ENCODE results near the gene NRXN2.

Gene NRXN2

GRCh38 chr11:64753019-64753379, 30.0 kb upstream of the NRXN2 start:
- no peak for TF ChIP-seq FOXP2 (optimal IDR thresholded peaks at IDR 0.05; ENCODE audit: borderline replicate concordance, extremely low read depth, extremely low read length, insufficient read depth)
- TF ChIP-seq POLR2AphosphoS5 (IDR thresholded peaks at IDR 0.05; ENCODE audit: low read depth, low read length): no peak
- TF ChIP-seq REST (IDR thresholded peaks at IDR 0.05; ENCODE audit: insufficient read depth in 1 of 2, low read depth in 2 of 2, low read length in 2 of 2): no peak
- no peak for TF ChIP-seq TAF1 (IDR thresholded peaks at IDR 0.05; ENCODE audit: borderline replicate concordance, insufficient read depth, low read length)
- no peak for TF ChIP-seq SIN3A (IDR thresholded peaks at IDR 0.05; ENCODE audit: borderline replicate concordance, insufficient read depth, low read length)

GRCh38 chr11:64752175-64752970, 29.4 kb upstream of the NRXN2 start:
- TF ChIP-seq SIN3A (IDR thresholded peaks at IDR 0.05; ENCODE audit: borderline replicate concordance, insufficient read depth, low read length) (no peak), FOXP2 (optimal IDR thresholded peaks at IDR 0.05; ENCODE audit: borderline replicate concordance, extremely low read depth, extremely low read length, insufficient read depth) (no peak), REST (IDR thresholded peaks at IDR 0.05; ENCODE audit: insufficient read depth in 1 of 2, low read depth in 2 of 2, low read length in 2 of 2) (no peak)

DNA sequence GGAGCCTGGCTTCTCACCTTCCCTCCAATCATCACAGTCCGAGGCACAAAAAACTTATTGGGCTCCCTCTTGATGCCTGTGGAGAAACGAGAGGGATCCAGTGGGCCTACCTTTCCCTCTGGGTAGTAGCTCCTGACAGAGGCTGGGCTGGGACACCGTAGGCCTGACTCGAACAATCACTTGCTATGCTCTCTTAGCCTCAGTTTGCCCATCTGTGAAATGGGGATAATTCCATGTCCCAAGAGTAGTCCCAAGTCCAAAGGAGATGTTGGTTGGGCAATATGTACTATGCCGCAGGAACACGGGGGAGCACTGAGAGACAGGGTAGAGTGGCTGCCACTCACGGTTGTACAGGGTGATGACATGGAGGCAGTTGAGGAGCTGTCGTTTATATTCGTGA, 28.6 kb upstream of the NRXN2 start:
- TF ChIP-seq POLR2AphosphoS5 (IDR thresholded peaks at IDR 0.05; ENCODE audit: low read depth, low read length) (no peak), TAF1 (IDR thresholded peaks at IDR 0.05; ENCODE audit: borderline replicate concordance, insufficient read depth, low read length) (no peak), REST (IDR thresholded peaks at IDR 0.05; ENCODE audit: insufficient read depth in 1 of 2, low read depth in 2 of 2, low read length in 2 of 2) (no peak), FOXP2 (optimal IDR thresholded peaks at IDR 0.05; ENCODE audit: borderline replicate concordance, extremely low read depth, extremely low read length, insufficient read depth) (no peak), SIN3A (IDR thresholded peaks at IDR 0.05; ENCODE audit: borderline replicate concordance, insufficient read depth, low read length) (no peak)

DNA sequence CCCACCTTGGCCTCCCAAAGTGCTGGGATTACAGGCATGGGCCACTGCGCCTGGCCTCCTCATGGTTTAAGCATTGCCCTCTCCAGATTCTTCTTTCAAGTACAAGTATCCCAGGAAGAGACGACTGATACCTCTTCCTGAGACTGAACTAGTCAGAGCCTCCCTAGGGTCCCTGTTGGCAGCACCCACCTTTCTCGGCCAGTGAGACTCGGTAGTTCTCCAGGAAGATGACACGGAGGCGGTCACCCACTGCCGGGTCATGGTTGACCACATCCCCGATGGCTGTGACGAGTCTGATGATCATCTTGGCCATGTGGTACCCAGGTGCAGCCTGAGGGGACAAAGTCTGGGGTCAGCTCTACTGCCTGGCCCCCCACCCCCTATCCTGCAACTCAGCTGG, 28.1 kb upstream of the NRXN2 start:
- no peak for TF ChIP-seq REST (IDR thresholded peaks at IDR 0.05; ENCODE audit: insufficient read depth in 1 of 2, low read depth in 2 of 2, low read length in 2 of 2)
- no peak for TF ChIP-seq TAF1 (IDR thresholded peaks at IDR 0.05; ENCODE audit: borderline replicate concordance, insufficient read depth, low read length)
- TF ChIP-seq POLR2AphosphoS5 (IDR thresholded peaks at IDR 0.05; ENCODE audit: low read depth, low read length): no peak
- no peak for TF ChIP-seq SIN3A (IDR thresholded peaks at IDR 0.05; ENCODE audit: borderline replicate concordance, insufficient read depth, low read length)
- TF ChIP-seq FOXP2 (optimal IDR thresholded peaks at IDR 0.05; ENCODE audit: borderline replicate concordance, extremely low read depth, extremely low read length, insufficient read depth): no peak
